ENCODE measurements around the gene IL2RA.

GRCh38 chr10:6009150-6009549 is 53.0 kb downstream of the IL2RA start:
- TF ChIP-seq CTCF (IDR thresholded peaks at IDR 0.05; ENCODE audit: low read length) (no peak), EZH2 (IDR thresholded peaks at IDR 0.05; ENCODE audit: borderline replicate concordance, low read length) (no peak)
